ENCODE data around the gene ARAP1. TPM values are rescaled to one million over a fixed set of nuclear protein-coding genes. Genes with fewer than 3 reads are reported as not detected.
A peak's percentile ranks its signal among the peaks of the same experiment; 100 is the strongest.

Gene ARAP1
- total RNA-seq, 1 donor from 2014 or later, result 31.0 TPM

- no peak for ATAC-seq
Measured at GRCh38 chr11:72741849-72742512, 10.2 kb downstream of the ARAP1 start.

GRCh38 chr11:72741429-72741833 is 10.8 kb downstream of the ARAP1 start:
- no peak for ATAC-seq

- ATAC-seq, result no peak
Measured at GRCh38 chr11:72740562-72741428, 11.4 kb downstream of the ARAP1 start.

GRCh38 chr11:72740060-72740424 is 12.2 kb downstream of the ARAP1 start:
- no peak for ATAC-seq

GRCh38 chr11:72739240-72740059 is 12.8 kb downstream of the ARAP1 start:
- ATAC-seq, result no peak

GRCh38 chr11:72738199-72739141 is 13.7 kb downstream of the ARAP1 start:
- peak; percentile 83 for ATAC-seq

- ATAC-seq, result no peak
Measured at GRCh38 chr11:72737336-72737735, 14.9 kb downstream of the ARAP1 start.

GRCh38 chr11:72736452-72737069 is 15.6 kb downstream of the ARAP1 start:
- peak; percentile 68 for ATAC-seq

- no peak for ATAC-seq
Measured at GRCh38 chr11:72735495-72736027, 16.6 kb downstream of the ARAP1 start.

- ATAC-seq, result no peak
Measured at GRCh38 chr11:72732329-72732728, 19.9 kb downstream of the ARAP1 start.

- no peak for ATAC-seq
Measured at GRCh38 chr11:72730737-72731136, 21.5 kb downstream of the ARAP1 start.

GRCh38 chr11:72730243-72730642 is 22.0 kb downstream of the ARAP1 start:
- no peak for ATAC-seq

GRCh38 chr11:72727521-72727920 is 24.7 kb downstream of the ARAP1 start:
- ATAC-seq, result no peak

GRCh38 chr11:72726266-72727220 is 25.7 kb downstream of the ARAP1 start:
- ATAC-seq, result no peak

- no peak for ATAC-seq
Measured at GRCh38 chr11:72725724-72726028, 26.5 kb downstream of the ARAP1 start.

- peak; percentile 24 for ATAC-seq
Measured at GRCh38 chr11:72724851-72725723, 27.1 kb downstream of the ARAP1 start.

- peak; percentile 12 for ATAC-seq
Measured at GRCh38 chr11:72724021-72724551, 28.1 kb downstream of the ARAP1 start.

GRCh38 chr11:72723508-72723907 is 28.7 kb downstream of the ARAP1 start:
- ATAC-seq, result peak; percentile 4
